PC-3 (cell line): ENCODE data around the gene GLYATL1.

ENCODE experiments used
- EZH2 ChIP-seq: fragments of 300-600 bp; sonication (generic); IDR thresholded peaks from one replicate; pipeline ENCODE4 v1.6.1; 2017; ENCODE audit warnings: antibody characterized with exemption, mild to moderate bottlenecking, low read length; ENCODE audit not compliant: unreplicated experiment
- EZH2phosphoT487 ChIP-seq: fragments of 300-600 bp; sonication (generic); IDR thresholded peaks from 2 replicates; pipeline ENCODE4 v1.6.1; 2018; ENCODE audit warnings: mild to moderate bottlenecking, antibody characterized with exemption, low read length, borderline replicate concordance
- TF ChIP-seq, protein P1 (sequence below): fragments of 300-600 bp; sonication (generic); conservative IDR thresholded peaks from 2 replicates; pipeline ENCODE4 v1.5.1; 2017; ENCODE audit warnings: antibody characterized with exemption, low read depth, mild to moderate bottlenecking, low read length

DNA sequence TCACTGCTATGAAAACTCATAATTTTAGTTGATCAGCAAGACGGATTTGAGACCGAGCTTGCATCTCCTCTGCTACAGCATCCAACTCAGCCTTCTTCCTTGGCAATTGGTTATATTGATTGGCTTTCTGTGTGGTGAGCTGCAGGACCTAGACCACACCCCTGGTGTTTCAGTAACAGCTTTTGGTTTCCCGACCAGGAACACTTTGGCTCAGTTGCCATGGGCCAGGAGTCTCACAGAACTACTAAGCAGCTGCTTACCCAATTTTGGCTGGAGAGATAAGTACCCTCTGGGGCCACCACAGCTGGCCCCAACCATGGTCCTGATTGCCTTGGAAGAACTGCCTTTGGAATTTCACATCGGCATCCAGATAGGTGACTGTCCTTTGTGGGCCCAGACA lies at the start of gene GLYATL1:
- TF ChIP-seq, protein P1, sequence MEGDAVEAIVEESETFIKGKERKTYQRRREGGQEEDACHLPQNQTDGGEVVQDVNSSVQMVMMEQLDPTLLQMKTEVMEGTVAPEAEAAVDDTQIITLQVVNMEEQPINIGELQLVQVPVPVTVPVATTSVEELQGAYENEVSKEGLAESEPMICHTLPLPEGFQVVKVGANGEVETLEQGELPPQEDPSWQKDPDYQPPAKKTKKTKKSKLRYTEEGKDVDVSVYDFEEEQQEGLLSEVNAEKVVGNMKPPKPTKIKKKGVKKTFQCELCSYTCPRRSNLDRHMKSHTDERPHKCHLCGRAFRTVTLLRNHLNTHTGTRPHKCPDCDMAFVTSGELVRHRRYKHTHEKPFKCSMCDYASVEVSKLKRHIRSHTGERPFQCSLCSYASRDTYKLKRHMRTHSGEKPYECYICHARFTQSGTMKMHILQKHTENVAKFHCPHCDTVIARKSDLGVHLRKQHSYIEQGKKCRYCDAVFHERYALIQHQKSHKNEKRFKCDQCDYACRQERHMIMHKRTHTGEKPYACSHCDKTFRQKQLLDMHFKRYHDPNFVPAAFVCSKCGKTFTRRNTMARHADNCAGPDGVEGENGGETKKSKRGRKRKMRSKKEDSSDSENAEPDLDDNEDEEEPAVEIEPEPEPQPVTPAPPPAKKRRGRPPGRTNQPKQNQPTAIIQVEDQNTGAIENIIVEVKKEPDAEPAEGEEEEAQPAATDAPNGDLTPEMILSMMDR, result no peak
- TF ChIP-seq EZH2phosphoT487 (no peak), EZH2 (no peak)
